Breast epithelium (tissue), 3 donors: ENCODE results near the gene ANP32A.

Source experiments
- CTCF ChIP-seq, 3 donors: fragments of 450-650 bp; IDR thresholded peaks; one replicate each; pipeline ENCODE4 v1.5.1; 2016 to 2017; ENCODE audit warnings: antibody characterized with exemption in 3 of 3, mild to moderate bottlenecking in 3 of 3, moderate library complexity in 3 of 3
- POLR2A ChIP-seq: fragments of 450-650 bp; IDR thresholded peaks from one replicate; pipeline ENCODE4 v1.6.1; 2016; ENCODE audit warnings: antibody characterized with exemption, mild to moderate bottlenecking, moderate library complexity

- TF ChIP-seq CTCF (IDR thresholded peaks at IDR 0.05) (no peak), POLR2A (no peak)
These were observed 1.0 kb downstream of the ANP32A start for GRCh38 chr15:68819495-68820294.
